ENCODE results near the gene HCN1.
"Not testable (repeated sequence)": the region's sequence is repeated elsewhere in the genome, so short reads cannot be mapped to it uniquely, and the experiment has no call there.

The HCN1 gene

GRCh38 chr5:45623832-45624231, 72.3 kb downstream of the HCN1 start:
- no peak for DNase-seq (ENCODE audit: insufficient read length, low spot score)
- no peak for FAIRE-seq
- no peak for TF ChIP-seq CTCF (IDR thresholded peaks at IDR 0.05; ENCODE audit: insufficient read depth, missing control alignments)

DNA sequence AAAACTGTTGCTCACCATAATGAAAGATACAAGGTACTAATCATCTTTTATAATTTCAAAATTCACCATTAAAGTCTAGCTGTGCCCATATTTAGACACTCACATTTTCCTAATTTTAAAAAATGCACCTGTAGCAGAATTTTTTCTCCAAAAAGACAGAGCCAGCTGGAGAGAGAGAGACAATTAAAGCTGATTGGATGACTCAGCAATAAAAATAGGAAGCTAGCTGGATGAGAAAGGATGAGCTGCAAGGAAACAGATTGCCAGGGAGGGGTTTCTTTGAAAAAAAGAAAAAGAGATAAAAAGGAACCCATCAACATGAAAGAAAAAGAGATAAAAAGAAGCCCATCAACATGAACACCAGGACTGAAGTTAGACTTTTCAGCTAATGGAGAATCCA, 73.8 kb downstream of the HCN1 start:
- TF ChIP-seq CTCF (IDR thresholded peaks at IDR 0.05; ENCODE audit: insufficient read depth, missing control alignments), result no peak
- DNase-seq (ENCODE audit: insufficient read length, low spot score), result no peak
- FAIRE-seq, result no peak

DNA sequence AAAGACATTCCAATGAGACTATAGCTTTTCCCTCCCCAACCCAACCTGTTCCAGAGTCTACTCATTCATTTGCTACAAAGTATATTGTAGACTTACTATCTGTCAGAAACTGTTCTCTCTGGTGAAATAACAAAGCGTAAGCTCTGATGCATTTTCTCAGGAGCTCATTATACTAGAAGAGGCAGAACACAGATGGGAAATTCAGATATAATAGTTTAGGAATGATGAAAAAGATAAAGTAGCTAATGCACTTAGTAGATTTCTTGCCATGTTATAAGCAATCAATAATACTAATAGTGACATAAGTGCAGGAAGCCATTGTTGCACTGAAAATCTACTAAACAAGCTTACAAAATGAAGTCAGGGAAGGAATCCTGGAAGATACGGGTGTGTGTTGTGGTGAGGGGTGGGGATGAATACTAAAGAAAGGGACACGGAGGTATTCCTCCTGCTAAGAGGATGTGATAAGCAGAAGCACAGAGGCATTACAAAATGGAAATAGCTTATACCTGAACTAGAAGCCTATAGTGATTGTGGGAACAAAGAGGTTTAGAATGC, 78.2 kb downstream of the HCN1 start:
- DNase-seq (ENCODE audit: insufficient read length, low spot score), result no peak
- no peak for TF ChIP-seq CTCF (IDR thresholded peaks at IDR 0.05; ENCODE audit: insufficient read depth, missing control alignments)
- FAIRE-seq, result no peak

DNA sequence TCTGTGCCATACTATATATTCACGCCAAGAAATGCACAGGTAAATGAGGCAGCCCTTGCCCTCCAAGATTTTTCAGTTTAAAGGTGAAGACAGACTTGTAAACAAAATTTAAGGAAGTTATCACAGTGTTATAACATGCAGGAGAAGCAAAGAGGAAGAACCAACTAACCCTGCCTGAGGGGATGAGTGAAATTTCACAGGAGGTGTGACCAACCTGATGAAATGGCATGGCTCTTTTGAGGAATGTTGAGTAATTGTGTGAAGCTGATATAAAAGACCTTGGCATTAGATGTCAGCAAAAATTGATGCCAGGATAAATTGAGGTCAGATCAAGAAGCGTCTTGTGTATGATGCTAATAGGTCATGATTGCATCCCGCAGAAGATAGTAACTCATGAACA, 86.5 kb downstream of the HCN1 start:
- no peak for TF ChIP-seq CTCF (IDR thresholded peaks at IDR 0.05; ENCODE audit: insufficient read depth, missing control alignments)
- no peak for FAIRE-seq
- DNase-seq (ENCODE audit: insufficient read length, low spot score), result no peak

GRCh38 chr5:45604092-45604491, 92.1 kb downstream of the HCN1 start:
- DNase-seq (ENCODE audit: insufficient read length, low spot score) (no peak), FAIRE-seq (no peak)
- TF ChIP-seq CTCF (IDR thresholded peaks at IDR 0.05; ENCODE audit: insufficient read depth, missing control alignments), result no peak

DNA sequence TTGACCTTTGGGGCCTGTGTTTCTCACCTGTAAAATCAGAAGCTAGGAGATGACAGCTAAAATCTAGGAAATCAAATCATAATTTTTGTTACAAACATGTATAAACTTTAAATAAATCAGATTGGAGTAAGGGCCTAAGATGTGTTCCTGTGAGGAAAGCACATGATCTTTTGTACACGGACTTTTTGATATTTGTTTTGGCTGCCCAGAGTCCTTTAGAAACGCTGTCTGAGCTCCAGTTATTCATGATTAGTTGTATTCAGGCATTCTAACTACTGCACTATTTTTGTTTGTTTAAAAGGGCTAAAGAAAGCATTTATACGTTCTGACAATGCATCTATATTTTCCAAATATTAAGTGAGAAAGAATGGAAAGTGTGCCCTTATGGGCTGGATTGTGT, 94.8 kb downstream of the HCN1 start:
- FAIRE-seq (no peak), DNase-seq (ENCODE audit: insufficient read length, low spot score) (no peak)
- TF ChIP-seq CTCF (IDR thresholded peaks at IDR 0.05; ENCODE audit: insufficient read depth, missing control alignments), result no peak

DNA sequence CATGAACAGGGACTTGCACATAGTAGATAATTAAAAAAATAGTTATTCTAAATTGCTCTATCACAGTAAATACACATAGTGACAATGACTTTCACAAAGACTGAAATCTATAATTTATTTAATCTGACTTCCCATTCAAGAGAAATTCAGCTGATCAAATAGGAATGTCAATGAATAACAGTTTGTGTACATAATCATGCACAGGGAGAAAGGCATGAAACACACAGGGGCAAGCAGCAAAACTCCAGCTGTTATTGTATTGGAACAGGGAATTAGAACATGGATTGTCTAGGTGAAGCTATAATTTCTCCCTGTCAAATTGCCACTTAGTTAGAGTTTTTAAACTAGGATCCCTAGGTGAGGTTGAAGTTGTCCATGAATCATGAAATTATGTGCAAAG, 99.9 kb downstream of the HCN1 start:
- no peak for FAIRE-seq
- DNase-seq (ENCODE audit: insufficient read length, low spot score), result no peak
- no peak for TF ChIP-seq CTCF (IDR thresholded peaks at IDR 0.05; ENCODE audit: insufficient read depth, missing control alignments)

GRCh38 chr5:45586001-45586400, 110.2 kb downstream of the HCN1 start:
- DNase-seq (ENCODE audit: insufficient read length, low spot score); FAIRE-seq: not testable (repeated sequence)

Measured in D721Med (cell line).